Stimulated activated CD8-positive, alpha-beta memory T cell treated with anti-CD3 and anti-CD28 coated beads, Interleukin-4, amount 100 ng/mL, for 48 hours (primary cell): Measurements from ENCODE around the gene VASN.
"Not testable (repeated sequence)": the region's sequence is repeated elsewhere in the genome, so short reads cannot be mapped to it uniquely, and the experiment has no call there.

ENCODE experiments used
- DNase-seq: peaks from one replicate; pipeline ENCODE4 v3.0.0-alpha.2; 2020

VASN gene

GRCh38 chr16:4337540-4338088, 34.0 kb upstream of the VASN start:
- no peak for DNase-seq

GRCh38 chr16:4338125-4338582, 33.5 kb upstream of the VASN start:
- no peak for DNase-seq

- no peak for DNase-seq
Observed at GRCh38 chr16:4338712-4339299, 32.8 kb upstream of the VASN start.

GRCh38 chr16:4339455-4339854, 32.2 kb upstream of the VASN start:
- no peak for DNase-seq

- DNase-seq, result no peak
Observed at GRCh38 chr16:4339909-4340308, 31.7 kb upstream of the VASN start.

- no peak for DNase-seq
Observed at GRCh38 chr16:4340443-4340842, 31.2 kb upstream of the VASN start.

- DNase-seq, result no peak
Observed at GRCh38 chr16:4341250-4341649, 30.4 kb upstream of the VASN start.

- DNase-seq, result no peak
Observed at GRCh38 chr16:4342866-4343744, 28.5 kb upstream of the VASN start.

GRCh38 chr16:4344300-4344982, 27.2 kb upstream of the VASN start:
- not testable (repeated sequence) for DNase-seq

- no peak for DNase-seq
Observed at GRCh38 chr16:4344983-4345835, 26.4 kb upstream of the VASN start.

- no peak for DNase-seq
Observed at GRCh38 chr16:4345836-4346781, 25.5 kb upstream of the VASN start.

- DNase-seq, result no peak
Observed at GRCh38 chr16:4347010-4347409, 24.6 kb upstream of the VASN start.

- no peak for DNase-seq
Observed at GRCh38 chr16:4347765-4348509, 23.7 kb upstream of the VASN start.

GRCh38 chr16:4349332-4349731, 22.3 kb upstream of the VASN start:
- DNase-seq, result no peak

GRCh38 chr16:4350365-4350786, 21.3 kb upstream of the VASN start:
- no peak for DNase-seq

- peak; percentile 99 for DNase-seq
Observed at GRCh38 chr16:4350787-4351659, 20.6 kb upstream of the VASN start, which contains the start of gene PAM16. TSS of gene PAM16 (minus strand) at chr16:4351321. CDS start at chr16:4351234, 87 bp downstream.

- DNase-seq, result no peak
Observed at GRCh38 chr16:4351880-4352279, 19.8 kb upstream of the VASN start.

GRCh38 chr16:4352843-4353242, 18.8 kb upstream of the VASN start:
- DNase-seq, result no peak

- no peak for DNase-seq
Observed at GRCh38 chr16:4353675-4354074, 18.0 kb upstream of the VASN start.
